GM18861 (cell line): ENCODE measurements around the gene GPM6B.
A peak's percentile ranks its signal among the peaks of the same experiment; 100 is the strongest.

Source experiments
- ATAC-seq: cut with Tn5 transposase; IDR thresholded peaks from one replicate; pipeline ENCODE4 v1.9.1; 2021; ENCODE audit not compliant: unreplicated experiment

The GPM6B gene

GRCh38 chrX:13816643-13817627, at the start of gene GPM6B:
TSS of gene GPM6B (minus strand) at chrX:13817093. CDS start at chrX:13816904, 189 bp downstream.
- ATAC-seq: no peak

- ATAC-seq: no peak
These were observed 47.4 kb upstream of the GPM6B start for GRCh38 chrX:13864264-13864663.

- no peak for ATAC-seq
These were observed 46.4 kb upstream of the GPM6B start for GRCh38 chrX:13863324-13863723.

- ATAC-seq: no peak
These were observed 42.8 kb upstream of the GPM6B start for GRCh38 chrX:13859724-13860123.

- no peak for ATAC-seq
These were observed 40.9 kb upstream of the GPM6B start for GRCh38 chrX:13857804-13858203.

- no peak for ATAC-seq
These were observed 39.0 kb upstream of the GPM6B start for GRCh38 chrX:13855689-13856450.

- ATAC-seq: no peak
These were observed 37.1 kb upstream of the GPM6B start for GRCh38 chrX:13854003-13854402.

GRCh38 chrX:13852001-13852695, 35.3 kb upstream of the GPM6B start:
- peak; percentile 70 for ATAC-seq

GRCh38 chrX:13845721-13846378, 29.0 kb upstream of the GPM6B start:
- no peak for ATAC-seq

- ATAC-seq: no peak
These were observed 26.3 kb upstream of the GPM6B start for GRCh38 chrX:13843150-13843721.

- ATAC-seq: no peak
These were observed 23.2 kb upstream of the GPM6B start for GRCh38 chrX:13840121-13840520.

GRCh38 chrX:13837290-13837745, 20.4 kb upstream of the GPM6B start:
- no peak for ATAC-seq

GRCh38 chrX:13836575-13836974, 19.7 kb upstream of the GPM6B start:
- no peak for ATAC-seq

GRCh38 chrX:13835825-13836224, 18.9 kb upstream of the GPM6B start:
- no peak for ATAC-seq

- no peak for ATAC-seq
These were observed 17.5 kb upstream of the GPM6B start for GRCh38 chrX:13834355-13834754.

GRCh38 chrX:13829983-13830382, 13.1 kb upstream of the GPM6B start:
- no peak for ATAC-seq

- ATAC-seq: no peak
These were observed 11.5 kb upstream of the GPM6B start for GRCh38 chrX:13828392-13828791.

GRCh38 chrX:13827298-13828090, 10.6 kb upstream of the GPM6B start:
- no peak for ATAC-seq

GRCh38 chrX:13826770-13827169, 9.9 kb upstream of the GPM6B start:
- ATAC-seq: no peak
